A549 treated with GW870086 at 1 μM for 4 hours (cell line): ENCODE data around the gene PCP4. TPM values are rescaled to one million over a fixed set of nuclear protein-coding genes. Genes with fewer than 3 reads are reported as not detected.

Source experiments
- total RNA-seq: library from RNA; stranded (reverse); fragments of 200-300 nt; extraction: Qiagen RNA extraction; gene quantifications from 5 replicates; pipeline ENCODE4 v1.2.3, GENCODE V29; 2022; ENCODE audit warnings: low read depth

Gene PCP4
- not detected in 5 replicates for total RNA-seq

DNA sequence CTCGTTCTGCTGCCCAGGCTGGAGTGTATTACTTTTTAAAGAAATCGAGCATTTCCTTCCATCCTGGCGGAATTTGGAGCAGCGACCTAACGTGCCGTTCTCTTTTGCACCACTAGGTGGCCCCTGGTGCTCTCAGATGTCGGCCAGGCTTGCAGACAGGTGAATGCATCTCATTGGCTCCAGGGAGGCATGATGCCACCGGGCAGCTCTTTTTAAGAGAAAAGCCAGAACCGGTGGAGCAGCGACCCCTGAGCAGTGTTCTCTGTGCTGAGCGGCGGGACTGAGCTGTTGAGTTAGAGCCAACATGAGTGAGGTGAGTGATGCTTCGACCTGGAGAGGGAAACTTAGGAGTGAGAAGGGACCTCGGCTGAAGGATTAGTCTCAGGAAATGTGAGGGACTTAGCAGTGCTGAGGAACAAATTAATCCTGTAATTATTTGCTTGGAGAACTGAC, at the start of gene PCP4:
Gene PCP4 (plus strand): TSS at position 241 of the 453 bp plus-strand sequence. CDS start 64 bp downstream, at position 305.

Other genes with a start within 250 kb of the PCP4 start
- gene IGSF5, start 122.3 kb upstream of the PCP4 start, total RNA-seq = not detected in 5 replicates